HG02870 (cell line): ENCODE results near the gene CCDC116.

ENCODE experiments used
- ATAC-seq: cut with Tn5 transposase; IDR thresholded peaks from one replicate; pipeline ENCODE4 v1.9.1; 2021; ENCODE audit warnings: mild to moderate bottlenecking, moderate library complexity; ENCODE audit not compliant: unreplicated experiment

The CCDC116 gene

DNA sequence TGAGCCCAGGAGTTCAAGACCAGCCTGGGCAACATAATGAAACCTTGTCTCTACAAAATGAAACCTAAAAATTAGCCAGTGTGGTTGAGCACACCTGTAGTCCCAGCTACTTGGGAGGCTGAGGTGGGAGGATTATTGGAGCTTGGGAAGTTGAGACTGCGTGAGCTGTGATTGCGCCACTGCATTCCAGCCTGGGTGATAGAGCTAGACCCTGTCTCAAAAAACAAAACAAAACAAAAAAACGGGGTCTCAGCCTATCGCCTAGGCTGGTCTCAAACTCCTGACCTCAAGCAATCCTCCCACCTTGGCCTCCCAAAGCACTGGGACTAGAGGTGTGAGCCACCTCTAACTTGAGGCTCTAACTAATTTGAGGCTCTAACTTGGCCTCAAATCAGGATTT lies 46.8 kb downstream of the CCDC116 start:
- ATAC-seq: no peak

DNA sequence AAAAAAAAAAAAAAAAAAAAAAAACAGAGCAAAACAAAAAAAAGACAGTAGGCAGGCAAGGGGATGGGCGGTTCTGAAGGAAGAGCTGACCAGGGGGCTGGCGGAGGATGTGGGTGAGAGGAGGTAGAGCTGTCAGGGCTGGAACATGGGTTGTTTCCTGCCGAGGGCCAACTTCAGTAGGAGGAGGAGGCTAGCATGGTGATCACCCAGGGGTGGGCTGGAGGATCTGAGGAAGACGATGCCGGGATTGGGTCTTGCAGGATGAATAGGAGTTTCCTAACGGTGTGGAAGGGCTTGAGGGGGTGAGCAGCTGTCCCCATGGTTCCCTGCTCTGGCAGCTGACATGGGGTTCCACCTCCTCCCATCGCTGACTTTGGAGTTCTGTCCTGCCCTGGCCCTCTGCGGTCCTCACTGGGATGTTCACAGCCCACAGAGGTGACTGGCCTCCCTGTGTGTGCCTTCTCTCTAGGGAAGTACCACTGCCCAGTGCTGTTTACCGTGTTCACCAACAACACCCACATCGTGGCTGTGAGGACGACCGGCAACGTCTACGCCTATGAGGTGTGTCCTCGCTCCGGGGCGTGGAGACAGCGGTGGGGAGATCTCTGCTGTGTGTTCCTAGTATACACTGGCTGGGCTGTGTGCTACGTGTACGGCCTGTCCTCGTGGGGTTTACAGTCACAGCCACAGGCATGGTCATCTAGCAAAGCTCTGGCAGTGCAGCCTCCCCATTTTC lies 48.4 kb downstream of the CCDC116 start:
- ATAC-seq: no peak

DNA sequence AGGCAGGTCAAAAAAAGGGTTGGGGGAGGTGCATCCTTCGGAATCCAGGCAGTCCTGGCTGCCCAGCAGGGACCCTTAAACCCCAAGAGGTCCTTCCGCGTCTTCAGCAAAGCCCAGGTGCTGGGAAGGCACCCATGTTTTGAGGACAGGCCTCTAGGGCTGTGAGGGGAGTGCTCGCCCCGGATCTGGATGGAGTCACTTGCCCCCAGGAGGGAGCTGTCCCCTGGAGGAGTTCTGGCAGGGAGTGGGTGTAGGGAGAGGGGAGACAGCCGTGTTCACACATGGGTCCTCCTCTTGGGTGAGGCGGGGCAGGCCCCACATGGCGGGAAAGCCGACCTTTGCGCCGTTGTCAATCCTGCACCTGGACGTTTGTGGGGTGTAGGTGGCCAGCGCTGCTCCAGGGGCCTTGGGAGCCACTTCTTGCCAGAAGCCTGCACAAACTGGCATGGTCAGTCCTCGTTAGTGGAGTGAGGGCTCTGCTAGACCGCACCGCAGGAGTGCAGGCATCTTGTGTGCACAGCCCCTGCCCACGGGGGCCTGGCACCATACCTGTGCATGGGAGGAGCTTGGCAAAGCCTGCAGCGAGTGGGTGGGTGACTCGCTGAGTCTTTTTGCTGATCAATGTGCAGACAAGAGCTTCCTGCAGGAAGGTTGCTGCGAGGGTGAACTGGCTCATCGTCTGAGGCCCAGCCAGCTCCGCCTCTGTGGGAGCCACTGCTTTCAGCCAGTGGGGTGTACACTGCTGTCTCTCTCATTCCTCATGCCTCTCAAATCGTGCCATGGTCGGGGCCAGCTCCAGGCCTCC lies 49.2 kb downstream of the CCDC116 start:
- ATAC-seq: no peak

DNA sequence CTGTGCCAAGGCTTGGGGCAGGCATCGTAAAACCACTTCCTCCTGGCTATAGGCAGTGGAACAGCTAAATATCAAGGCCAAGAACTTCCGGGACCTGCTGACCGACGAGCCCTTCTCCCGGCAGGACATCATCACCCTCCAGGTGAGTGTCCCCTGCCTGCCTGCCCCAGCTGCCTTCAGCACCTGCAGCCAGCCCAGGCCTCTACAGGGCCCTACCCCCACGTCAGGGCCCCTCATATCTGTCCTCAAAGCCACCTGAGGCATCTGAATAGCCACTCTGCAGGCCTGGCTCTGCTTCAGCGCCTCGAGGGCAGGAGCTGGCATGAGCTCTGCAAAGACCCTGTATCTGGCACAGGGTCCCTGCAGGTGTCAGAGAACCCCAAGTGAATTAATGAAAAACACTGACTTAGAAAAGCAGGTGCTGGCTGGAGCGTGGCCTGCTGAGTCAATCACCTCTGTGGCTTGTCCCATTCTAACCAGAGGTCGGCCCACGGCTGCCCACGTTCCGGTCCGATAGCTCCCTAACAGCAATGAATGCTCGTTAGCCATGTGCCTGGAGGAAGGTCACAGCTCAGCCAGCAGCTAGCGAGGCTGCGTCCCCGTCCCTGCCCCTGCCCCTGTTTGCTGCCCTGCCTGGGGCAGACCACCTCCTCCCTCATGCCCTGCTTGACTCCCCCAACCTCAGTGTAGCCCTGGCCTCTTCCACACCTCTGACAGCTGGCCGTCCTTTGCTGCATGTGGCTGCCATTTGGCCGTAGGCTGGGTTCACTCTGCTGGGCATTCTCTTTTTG lies 50.0 kb downstream of the CCDC116 start:
- no peak for ATAC-seq

DNA sequence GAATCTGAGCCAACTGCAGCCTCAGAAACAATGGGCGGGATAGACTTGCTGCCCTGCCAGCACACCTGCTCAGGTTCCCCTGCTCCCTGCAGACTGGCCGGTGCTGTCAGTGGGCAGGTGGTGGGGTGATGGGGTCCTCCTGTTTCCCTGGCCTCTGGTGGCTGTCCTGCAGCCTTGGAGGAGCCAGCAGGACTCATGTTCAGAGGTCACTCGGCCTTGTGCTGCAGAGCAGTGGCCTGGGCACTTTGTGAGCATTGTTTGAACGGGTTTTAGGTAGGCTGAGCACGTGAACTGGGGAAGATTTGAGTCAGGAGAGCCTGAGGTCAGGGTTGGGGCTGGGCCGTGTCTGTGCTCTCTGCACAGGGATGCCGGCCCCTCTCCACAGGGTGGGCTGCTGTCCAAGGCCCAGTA lies 50.8 kb downstream of the CCDC116 start:
- no peak for ATAC-seq

DNA sequence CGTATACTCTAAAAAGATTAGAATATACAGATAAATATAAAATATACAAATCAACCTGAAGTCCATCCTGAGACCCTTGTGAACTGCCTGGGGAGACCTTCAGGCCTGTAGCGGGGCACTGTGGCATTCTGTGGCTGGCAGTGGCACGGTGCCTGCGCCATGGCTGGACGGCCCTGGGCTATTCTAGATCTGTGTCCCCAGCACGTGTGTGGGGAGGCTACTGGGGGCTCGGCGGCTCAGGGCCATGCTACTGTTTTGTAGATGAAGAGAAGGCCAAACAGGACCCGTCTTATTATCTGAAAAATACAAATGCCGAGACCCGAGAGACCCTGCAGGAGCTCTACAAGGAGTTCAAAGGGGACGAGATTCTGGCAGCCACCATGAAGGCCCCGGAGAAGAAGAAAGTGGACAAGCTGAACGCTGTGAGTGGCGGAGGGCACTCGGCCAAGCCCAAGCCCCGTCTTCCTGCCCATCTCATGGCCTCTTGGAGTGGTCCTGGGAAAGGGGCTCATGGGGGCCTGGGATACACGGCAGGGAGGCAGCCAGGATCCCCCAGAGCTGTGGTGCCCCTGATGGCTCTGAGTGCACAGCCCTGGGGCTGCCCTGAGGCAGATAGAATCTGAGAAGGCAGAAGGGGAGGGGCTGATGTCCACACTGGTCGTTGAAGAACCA lies 52.1 kb downstream of the CCDC116 start:
- ATAC-seq: no peak

DNA sequence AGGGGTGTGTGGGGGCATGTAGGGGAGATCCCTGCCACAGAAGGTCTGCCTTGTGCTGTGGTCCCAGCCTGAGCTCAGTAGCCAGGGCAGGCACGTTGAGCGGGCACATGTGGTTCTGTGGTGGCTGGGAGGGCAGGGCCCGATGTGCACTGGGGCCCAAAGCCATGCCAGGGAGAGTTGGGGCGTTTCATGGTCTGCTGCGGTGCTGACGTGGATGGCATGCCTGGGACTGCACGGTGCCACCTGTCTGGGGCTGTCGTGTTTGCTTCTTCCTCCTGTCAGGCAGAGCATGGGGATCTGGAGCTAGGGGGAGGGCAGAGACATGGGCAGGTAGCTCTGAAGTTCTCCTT lies 52.6 kb downstream of the CCDC116 start:
- ATAC-seq: no peak

DNA sequence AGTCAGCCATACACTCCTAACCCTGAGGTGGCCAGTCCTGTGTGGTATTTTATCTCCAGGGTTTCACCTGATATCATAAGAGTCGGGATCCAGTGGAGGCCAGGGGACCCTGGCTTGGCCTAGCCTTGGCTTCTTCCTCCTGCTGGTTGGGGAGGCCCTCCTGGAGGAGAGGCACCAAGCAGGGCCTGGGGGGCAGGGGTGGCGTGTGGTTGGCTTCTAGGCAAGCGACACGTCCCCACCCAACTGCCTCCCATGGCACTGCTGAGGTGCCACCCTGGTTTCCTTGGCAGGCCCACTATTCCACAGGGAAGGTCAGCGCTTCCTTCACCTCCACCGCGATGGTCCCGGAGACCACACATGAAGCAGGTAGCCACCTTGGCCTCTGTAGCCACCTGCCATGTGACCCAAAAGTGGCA lies 53.6 kb downstream of the CCDC116 start:
- no peak for ATAC-seq
